GM18507 (cell line): ENCODE data around the gene GDAP2.

Experiments used
- DNase-seq: peaks from one replicate; pipeline ENCODE4 v3.0.0; 2011; ENCODE audit warnings: low read depth; ENCODE audit not compliant: insufficient read length; ENCODE audit errors: extremely low spot score
- FAIRE-seq: peaks from 2 replicates; lab custom pipeline; 2011; peaks lifted over from hg19 to GRCh38; lab: Jason Lieb, UNC

Gene GDAP2

DNA sequence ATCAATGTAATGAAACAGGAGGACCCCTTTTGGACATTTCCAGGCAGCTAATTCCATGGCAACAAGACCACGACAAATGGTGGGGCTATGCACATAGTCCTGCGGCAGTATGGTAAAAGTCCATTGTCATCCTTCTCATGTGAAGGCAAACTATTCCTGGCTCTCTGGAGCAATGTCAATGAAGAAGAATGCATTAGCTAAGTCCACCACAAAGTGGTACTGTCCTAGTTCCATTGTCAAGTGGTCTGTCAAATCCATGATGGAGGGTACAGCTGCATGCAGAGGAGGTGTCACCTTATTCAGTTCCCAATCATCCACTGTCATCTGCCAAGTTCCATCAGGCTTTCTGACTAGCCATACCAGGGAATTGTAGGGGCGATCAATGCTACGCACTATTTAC lies 110.1 kb downstream of the GDAP2 start:
- no peak for DNase-seq
- no peak for FAIRE-seq

DNA sequence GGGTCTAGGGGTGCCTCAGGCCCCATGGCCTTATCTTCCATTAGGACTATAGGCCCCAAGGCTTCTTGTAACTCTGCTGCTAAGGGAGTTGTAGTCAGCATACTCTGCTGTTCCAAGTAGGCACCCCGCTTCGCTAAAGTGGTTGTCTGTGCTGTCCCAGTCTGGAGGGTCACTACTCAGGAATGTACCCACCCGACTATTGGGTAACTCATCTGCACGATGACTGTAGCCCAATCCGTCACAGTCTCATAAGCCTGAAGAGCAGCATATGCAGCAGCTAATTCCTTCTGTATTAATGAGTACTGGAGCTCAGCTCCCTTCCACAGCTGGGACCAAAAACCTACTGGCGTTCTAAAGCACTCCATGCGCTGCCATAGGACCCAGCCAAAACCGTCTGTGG lies 111.0 kb downstream of the GDAP2 start:
- FAIRE-seq = no peak
- no peak for DNase-seq

DNA sequence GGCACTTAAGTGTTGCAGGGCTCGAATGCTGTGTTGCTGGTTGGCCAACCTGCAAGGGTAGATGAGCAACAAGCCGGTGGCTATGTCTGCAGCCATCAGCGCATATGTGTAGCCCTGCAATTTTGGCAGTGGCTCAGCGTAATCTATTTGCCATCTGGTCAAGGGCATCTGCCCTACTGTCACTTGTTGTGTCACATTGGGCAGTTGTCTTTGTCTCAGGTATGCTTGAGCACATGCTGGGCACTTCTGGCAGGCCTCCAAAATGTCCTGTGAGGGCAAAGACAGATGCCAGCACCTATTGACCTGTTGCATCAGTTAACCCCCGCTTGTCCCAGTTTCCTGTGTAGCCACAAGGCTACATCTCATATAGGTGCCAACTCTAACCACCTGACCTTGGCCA lies 111.8 kb downstream of the GDAP2 start:
- FAIRE-seq (no peak), DNase-seq (no peak)

DNA sequence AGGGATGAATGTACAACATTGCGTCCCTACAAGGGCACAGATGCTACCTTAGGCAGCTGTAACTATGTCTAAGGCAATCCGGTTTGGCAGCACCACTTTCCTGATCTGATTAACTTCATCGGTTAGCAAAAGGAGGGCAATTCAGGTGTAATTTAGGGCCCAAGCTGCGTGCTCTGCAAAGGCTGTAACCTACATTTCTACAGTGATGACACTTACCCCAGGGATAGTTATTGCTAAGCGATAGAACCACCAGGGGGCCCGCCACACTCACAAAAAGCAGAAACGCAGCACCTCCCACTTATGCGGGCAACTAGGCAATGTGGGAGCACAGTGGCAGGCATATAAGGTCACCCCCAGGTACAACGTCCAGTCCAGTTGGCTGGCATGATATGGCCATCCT lies 113.5 kb downstream of the GDAP2 start:
- DNase-seq = no peak
- no peak for FAIRE-seq

DNA sequence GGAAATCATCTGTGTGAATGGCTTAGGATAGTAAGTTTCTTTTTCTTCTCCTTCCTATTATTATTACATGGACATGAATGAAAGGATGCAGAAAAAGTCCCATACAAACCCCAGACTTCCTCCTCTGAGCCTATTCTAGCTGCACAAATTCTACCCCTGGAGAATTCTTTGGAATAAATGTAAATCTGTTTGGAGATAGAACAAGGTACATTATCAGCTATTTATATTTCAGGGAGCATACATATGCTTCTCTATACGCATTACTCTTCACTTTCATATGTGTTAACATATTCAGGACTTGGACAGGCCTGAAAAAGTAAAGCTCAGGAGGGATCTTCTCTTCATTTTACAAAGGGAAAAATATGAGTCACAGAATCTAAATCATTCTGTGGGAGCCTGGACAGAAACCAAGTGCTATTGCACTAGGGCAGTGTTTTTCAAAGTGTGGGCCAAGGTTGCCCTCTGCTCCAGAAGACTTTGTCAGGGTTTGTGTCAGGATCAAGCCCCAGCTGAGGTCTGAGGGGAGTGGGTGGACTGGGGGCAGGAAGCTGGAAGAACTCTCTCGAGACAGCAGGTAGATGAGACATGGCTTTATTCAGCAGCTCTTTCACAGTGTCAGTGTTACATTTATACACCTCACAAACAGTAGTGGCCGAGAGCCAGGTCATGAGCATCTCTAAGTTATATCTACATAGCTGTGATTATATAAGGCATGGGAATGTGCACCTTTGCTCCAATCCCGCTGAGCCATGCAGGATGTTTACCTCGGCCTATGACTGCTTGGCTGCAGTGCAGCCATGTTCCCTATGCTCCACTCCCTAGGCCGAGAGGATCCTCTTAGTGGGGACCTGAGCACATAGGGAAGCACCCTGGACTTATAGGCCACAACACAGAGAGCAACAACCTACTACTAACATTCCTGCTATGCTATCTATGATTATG lies 114.3 kb downstream of the GDAP2 start:
- FAIRE-seq (no peak), DNase-seq (no peak)
